ENCODE results near the gene DENND4A. TPM values are rescaled to one million over a fixed set of nuclear protein-coding genes. Genes with fewer than 3 reads are reported as not detected.

Gene DENND4A
- total and polyA plus RNA-seq, 9 of the 15 experiments (the other 6 are each of a cell fraction or from before 2014, with no cell fraction given), result 6.8 to 32.3 (median 19.9) TPM

DNA sequence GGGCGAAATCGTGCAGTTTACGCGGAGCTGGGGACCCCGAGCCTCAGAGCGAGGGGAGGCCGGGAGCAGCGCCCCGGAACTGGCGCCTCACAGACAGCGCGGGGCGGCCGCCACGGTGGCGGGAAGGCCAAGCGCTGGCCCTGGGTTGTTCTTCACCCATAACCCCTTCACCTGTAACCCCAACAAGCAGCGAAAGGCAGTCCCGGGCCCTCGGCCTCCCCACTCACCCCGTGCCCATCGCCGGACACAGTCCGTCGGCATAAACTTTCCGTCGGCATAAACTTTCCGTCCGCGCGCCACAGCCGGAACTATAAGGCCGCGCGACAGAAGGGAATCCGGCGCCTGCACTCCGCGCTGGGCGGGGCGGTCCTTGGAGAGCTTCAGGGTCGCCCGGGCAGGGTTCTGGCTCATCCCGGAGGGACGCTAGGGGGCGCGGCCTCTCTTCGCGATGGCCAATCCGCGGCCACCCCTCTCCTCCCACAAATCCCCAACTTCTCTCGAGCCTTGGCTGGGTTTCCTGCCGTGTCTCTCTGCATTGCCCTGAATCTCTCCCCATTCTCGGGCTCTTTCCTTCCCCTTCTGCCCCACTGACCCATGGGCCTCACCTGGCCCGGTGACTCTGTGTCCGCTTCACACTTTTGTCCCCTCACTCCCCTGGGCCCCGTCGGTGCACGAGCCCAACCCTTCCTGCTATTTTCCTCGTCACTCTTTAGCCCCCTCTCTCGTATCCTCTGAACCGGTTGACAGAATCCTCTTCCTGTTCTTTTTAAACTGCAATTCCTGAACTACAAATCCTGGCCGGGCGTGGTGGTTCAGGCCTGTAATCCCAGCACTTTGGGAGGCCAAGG, 181.0 kb downstream of the DENND4A start, which contains the start of gene INTS14 (continued):
- TF ChIP-seq, protein P1, sequence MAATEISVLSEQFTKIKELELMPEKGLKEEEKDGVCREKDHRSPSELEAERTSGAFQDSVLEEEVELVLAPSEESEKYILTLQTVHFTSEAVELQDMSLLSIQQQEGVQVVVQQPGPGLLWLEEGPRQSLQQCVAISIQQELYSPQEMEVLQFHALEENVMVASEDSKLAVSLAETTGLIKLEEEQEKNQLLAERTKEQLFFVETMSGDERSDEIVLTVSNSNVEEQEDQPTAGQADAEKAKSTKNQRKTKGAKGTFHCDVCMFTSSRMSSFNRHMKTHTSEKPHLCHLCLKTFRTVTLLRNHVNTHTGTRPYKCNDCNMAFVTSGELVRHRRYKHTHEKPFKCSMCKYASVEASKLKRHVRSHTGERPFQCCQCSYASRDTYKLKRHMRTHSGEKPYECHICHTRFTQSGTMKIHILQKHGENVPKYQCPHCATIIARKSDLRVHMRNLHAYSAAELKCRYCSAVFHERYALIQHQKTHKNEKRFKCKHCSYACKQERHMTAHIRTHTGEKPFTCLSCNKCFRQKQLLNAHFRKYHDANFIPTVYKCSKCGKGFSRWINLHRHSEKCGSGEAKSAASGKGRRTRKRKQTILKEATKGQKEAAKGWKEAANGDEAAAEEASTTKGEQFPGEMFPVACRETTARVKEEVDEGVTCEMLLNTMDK (IDR thresholded peaks at IDR 0.05; ENCODE audit: borderline replicate concordance, insufficient read depth, low read depth, low read length, poor library complexity, severe bottlenecking), result peak; percentile 92
- TF ChIP-seq ZNF436 (CRISPR knock-in tag; IDR thresholded peaks at IDR 0.05), result no peak
- peak; percentile 37; the same call in 1 of the 2 replicates for TF ChIP-seq EHMT2 (IDR thresholded peaks at IDR 0.05)
- TF ChIP-seq XRCC4 (IDR thresholded peaks at IDR 0.05; ENCODE audit: extremely low read depth, insufficient read depth, insufficient read length), result no peak
- peak; percentile 80 for TF ChIP-seq ZNF197 (CRISPR knock-in tag; IDR thresholded peaks at IDR 0.05; ENCODE audit: low read depth)
- peak; percentile 89 for TF ChIP-seq POLR2H (tag; IDR thresholded peaks at IDR 0.05; ENCODE audit: low read depth)
- TF ChIP-seq KAT7 (CRISPR knock-in tag; IDR thresholded peaks at IDR 0.05; ENCODE audit: borderline replicate concordance), result peak; percentile 98; the same call in 1 of the 2 replicates
- TF ChIP-seq, protein P2, sequence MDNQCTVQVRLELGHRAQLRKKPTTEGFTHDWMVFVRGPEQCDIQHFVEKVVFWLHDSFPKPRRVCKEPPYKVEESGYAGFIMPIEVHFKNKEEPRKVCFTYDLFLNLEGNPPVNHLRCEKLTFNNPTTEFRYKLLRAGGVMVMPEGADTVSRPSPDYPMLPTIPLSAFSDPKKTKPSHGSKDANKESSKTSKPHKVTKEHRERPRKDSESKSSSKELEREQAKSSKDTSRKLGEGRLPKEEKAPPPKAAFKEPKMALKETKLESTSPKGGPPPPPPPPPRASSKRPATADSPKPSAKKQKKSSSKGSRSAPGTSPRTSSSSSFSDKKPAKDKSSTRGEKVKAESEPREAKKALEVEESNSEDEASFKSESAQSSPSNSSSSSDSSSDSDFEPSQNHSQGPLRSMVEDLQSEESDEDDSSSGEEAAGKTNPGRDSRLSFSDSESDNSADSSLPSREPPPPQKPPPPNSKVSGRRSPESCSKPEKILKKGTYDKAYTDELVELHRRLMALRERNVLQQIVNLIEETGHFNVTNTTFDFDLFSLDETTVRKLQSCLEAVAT (IDR thresholded peaks at IDR 0.05), result peak; percentile 30 to 82; a peak in 3 of 4 replicates
- TF ChIP-seq HDGF (IDR thresholded peaks at IDR 0.05), result 0 out of 2 replicates have a peak, but pooled peaks have one; percentile 89
- peak; percentile 96 for TF ChIP-seq CBX1 (IDR thresholded peaks at IDR 0.05; ENCODE audit: low read depth)
- peak; percentile 48; the same call in 1 of the 2 replicates for TF ChIP-seq PHB2 (IDR thresholded peaks at IDR 0.05; ENCODE audit: low read depth)
- peak; percentile 67; the same call in 1 of the 2 replicates for TF ChIP-seq JUND (IDR thresholded peaks at IDR 0.05; ENCODE audit: borderline replicate concordance, low read depth, low read length)
- TF ChIP-seq JUND (tag; IDR thresholded peaks at IDR 0.05; ENCODE audit: borderline replicate concordance, low read depth, low read length), result peak; percentile 65; the same call in 1 of the 3 replicates
- TF ChIP-seq, protein P3, sequence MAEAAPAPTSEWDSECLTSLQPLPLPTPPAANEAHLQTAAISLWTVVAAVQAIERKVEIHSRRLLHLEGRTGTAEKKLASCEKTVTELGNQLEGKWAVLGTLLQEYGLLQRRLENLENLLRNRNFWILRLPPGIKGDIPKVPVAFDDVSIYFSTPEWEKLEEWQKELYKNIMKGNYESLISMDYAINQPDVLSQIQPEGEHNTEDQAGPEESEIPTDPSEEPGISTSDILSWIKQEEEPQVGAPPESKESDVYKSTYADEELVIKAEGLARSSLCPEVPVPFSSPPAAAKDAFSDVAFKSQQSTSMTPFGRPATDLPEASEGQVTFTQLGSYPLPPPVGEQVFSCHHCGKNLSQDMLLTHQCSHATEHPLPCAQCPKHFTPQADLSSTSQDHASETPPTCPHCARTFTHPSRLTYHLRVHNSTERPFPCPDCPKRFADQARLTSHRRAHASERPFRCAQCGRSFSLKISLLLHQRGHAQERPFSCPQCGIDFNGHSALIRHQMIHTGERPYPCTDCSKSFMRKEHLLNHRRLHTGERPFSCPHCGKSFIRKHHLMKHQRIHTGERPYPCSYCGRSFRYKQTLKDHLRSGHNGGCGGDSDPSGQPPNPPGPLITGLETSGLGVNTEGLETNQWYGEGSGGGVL (CRISPR knock-in tag; IDR thresholded peaks at IDR 0.05), result no peak
- TF ChIP-seq NFIC (IDR thresholded peaks at IDR 0.05), result peak; percentile 69
- TF ChIP-seq SRSF9 (IDR thresholded peaks at IDR 0.05; ENCODE audit: borderline replicate concordance, low read depth, low read length), result no peak
- TF ChIP-seq, protein P4, sequence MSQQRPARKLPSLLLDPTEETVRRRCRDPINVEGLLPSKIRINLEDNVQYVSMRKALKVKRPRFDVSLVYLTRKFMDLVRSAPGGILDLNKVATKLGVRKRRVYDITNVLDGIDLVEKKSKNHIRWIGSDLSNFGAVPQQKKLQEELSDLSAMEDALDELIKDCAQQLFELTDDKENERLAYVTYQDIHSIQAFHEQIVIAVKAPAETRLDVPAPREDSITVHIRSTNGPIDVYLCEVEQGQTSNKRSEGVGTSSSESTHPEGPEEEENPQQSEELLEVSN (IDR thresholded peaks at IDR 0.05; ENCODE audit: borderline replicate concordance in 1 of 2, extremely low read depth in 1 of 2, insufficient read depth in 1 of 2, insufficient read length in 1 of 2, low read depth in 1 of 2, low read length in 1 of 2, poor library complexity in 1 of 2, severe bottlenecking in 1 of 2), result peak; percentile 64 to 71
